OCI-LY7 (cell line): ENCODE data around the gene PLEKHM3.

Experiments
- CTCF ChIP-seq: fragments of 200-600 bp; sonication (generic); conservative IDR thresholded peaks from 2 replicates; pipeline ENCODE4 v1.5.1; 2014; ENCODE audit warnings: mild to moderate bottlenecking, antibody characterized with exemption, low read length, moderate library complexity, mixed read lengths
- EZH2phosphoT487 ChIP-seq: fragments of 200-600 bp; sonication (generic); IDR thresholded peaks from 2 replicates; pipeline ENCODE4 v1.6.1; 2018; ENCODE audit warnings: low read depth, borderline replicate concordance, mild to moderate bottlenecking, mixed run types, antibody characterized with exemption, low read length, moderate library complexity, mixed read lengths

- TF ChIP-seq CTCF, result no peak
- no peak for TF ChIP-seq EZH2phosphoT487
These were observed 143.4 kb downstream of the PLEKHM3 start for GRCh38 chr2:207881902-207882301.
